ENCODE results near the gene CDK17.

GRCh38 chr12:96398424-96399119, 1.7 kb downstream of the CDK17 start:
- TF ChIP-seq REST (IDR thresholded peaks at IDR 0.05; ENCODE audit: insufficient read depth in 1 of 2, low read depth in 2 of 2, low read length in 2 of 2): no peak
- no peak for TF ChIP-seq POLR2AphosphoS5 (IDR thresholded peaks at IDR 0.05; ENCODE audit: low read depth, low read length)
- no peak for TF ChIP-seq SIN3A (IDR thresholded peaks at IDR 0.05; ENCODE audit: borderline replicate concordance, insufficient read depth, low read length)
- TF ChIP-seq TAF1 (IDR thresholded peaks at IDR 0.05; ENCODE audit: borderline replicate concordance, insufficient read depth, low read length): no peak
